Activated T-helper 17 cell treated with anti-CD3 and anti-CD28 coated beads, Interleukin-2, amount 50 U/mL, for 72 hours (primary cell): ENCODE data around the gene RGS7. TPM values are rescaled to one million over a fixed set of nuclear protein-coding genes. Genes with fewer than 3 reads are reported as not detected.
"Not testable (repeated sequence)": the region's sequence is repeated elsewhere in the genome, so short reads cannot be mapped to it uniquely, and the experiment has no call there.

Source experiments
- ATAC-seq: fragments of 150-1000 bp; cut with Tn5 transposase; replicated peaks from 2 replicates; pipeline ENCODE4 v1.10.0; 2021; ENCODE audit warnings: mild to moderate bottlenecking, moderate library complexity
- H3K27ac Mint-ChIP-seq: one replicate; pipeline ENCODE4 v1.8.0; 2022; ENCODE audit warnings: mixed read lengths
- H3K27me3 Mint-ChIP-seq: one replicate; pipeline ENCODE4 v1.8.0; 2022; ENCODE audit warnings: mixed read lengths
- H3K36me3 Mint-ChIP-seq: one replicate; pipeline ENCODE4 v1.8.0; 2022; ENCODE audit warnings: low read depth, mild to moderate bottlenecking, mixed read lengths
- H3K4me1 Mint-ChIP-seq: one replicate; pipeline ENCODE4 v1.8.0; 2022; ENCODE audit warnings: mixed read lengths
- H3K4me3 Mint-ChIP-seq: one replicate; pipeline ENCODE4 v1.8.0; 2022; ENCODE audit warnings: mild to moderate bottlenecking, mixed read lengths
- H3K9me3 Mint-ChIP-seq: one replicate; pipeline ENCODE4 v1.8.0; 2022; ENCODE audit warnings: mixed read lengths
- total RNA-seq, 2 donors: library from RNA; stranded (reverse); gene quantifications; one replicate each; pipeline ENCODE4 v1.2.3, GENCODE V29; 2022

RGS7 gene
- total RNA-seq, 2 donors from 2014 or later: not detected

- H3K4me3 Mint-ChIP-seq: no peak overlapping the region
- no peaks in the 10 kb centered on the region for H3K36me3 Mint-ChIP-seq
- no peak overlapping the region for H3K27ac Mint-ChIP-seq
- H3K4me1 Mint-ChIP-seq: no peaks in the 10 kb centered on the region
- no peaks in the 10 kb centered on the region for H3K9me3 Mint-ChIP-seq
- H3K27me3 Mint-ChIP-seq: peaks cover 8% of the 10 kb centered on the region
- no peak for ATAC-seq
These were observed 451.7 kb downstream of the RGS7 start for GRCh38 chr1:240905225-240905765.

GRCh38 chr1:240895424-240895823 is 461.6 kb downstream of the RGS7 start:
- H3K36me3 Mint-ChIP-seq, H3K4me3 Mint-ChIP-seq, H3K27ac Mint-ChIP-seq, H3K9me3 Mint-ChIP-seq, H3K27me3 Mint-ChIP-seq, H3K4me1 Mint-ChIP-seq, ATAC-seq: not testable (repeated sequence)

DNA sequence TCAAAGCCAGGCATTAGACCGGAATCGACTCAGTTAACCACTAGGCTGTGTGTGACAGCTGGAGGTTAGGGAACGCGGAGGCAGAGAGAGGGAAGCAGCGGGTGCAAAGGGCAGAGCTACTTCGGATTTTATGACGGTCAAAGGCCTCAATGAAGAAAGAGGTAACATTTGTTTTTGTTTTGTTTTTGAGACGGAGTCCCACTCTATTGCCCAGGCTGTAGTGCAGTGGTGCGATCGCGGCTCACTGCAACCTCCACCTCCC is 468.3 kb downstream of the RGS7 start:
- Mint-ChIP-seq H3K9me3 (peaks cover 3% of the 10 kb centered on the region), H3K36me3 (no peaks in the 10 kb centered on the region), H3K27me3 (no peaks in the 10 kb centered on the region), H3K4me3 (no peak overlapping the region), H3K4me1 (no peaks in the 10 kb centered on the region), H3K27ac (no peak overlapping the region)
- no peak for ATAC-seq

DNA sequence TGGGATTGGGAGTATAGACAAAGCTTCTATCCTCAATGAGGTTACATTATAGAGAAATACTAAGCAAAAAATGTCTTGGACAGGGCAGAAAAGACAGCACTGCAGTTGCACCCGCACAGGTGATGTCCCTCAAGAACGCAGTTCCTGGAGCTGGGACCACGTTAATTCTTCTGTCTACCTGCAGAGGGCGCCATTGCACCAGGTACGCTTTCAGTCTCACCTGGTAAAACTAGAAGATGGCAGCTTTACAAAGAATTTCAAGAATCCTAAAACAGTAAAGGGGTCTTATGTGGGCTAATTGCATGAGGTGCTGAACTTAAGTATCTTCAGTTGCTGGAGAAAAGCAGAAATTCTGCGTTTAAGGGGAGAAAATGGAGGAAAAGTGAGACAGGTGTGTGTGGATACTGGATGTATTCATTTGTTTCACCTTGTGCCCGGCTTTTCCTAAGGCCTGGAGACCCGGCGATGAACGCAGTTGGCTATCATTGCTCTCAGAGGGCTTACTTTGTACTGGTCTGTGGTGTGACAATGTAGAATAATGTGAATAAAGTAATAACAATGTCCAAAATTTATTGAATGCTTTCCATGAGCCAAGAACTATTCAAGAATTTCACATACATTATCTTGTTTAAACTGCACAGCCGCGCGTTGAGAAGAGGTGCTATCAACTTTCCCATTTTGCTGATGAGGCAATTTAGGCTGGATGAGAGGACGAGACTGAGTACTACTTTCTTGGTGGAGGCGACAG is 468.8 kb downstream of the RGS7 start:
- H3K9me3 Mint-ChIP-seq: peaks cover 3% of the 10 kb centered on the region
- H3K4me1 Mint-ChIP-seq: no peaks in the 10 kb centered on the region
- H3K27me3 Mint-ChIP-seq: no peaks in the 10 kb centered on the region
- no peak overlapping the region for H3K4me3 Mint-ChIP-seq
- ATAC-seq: no peak
- no peaks in the 10 kb centered on the region for H3K36me3 Mint-ChIP-seq
- H3K27ac Mint-ChIP-seq: no peak overlapping the region

DNA sequence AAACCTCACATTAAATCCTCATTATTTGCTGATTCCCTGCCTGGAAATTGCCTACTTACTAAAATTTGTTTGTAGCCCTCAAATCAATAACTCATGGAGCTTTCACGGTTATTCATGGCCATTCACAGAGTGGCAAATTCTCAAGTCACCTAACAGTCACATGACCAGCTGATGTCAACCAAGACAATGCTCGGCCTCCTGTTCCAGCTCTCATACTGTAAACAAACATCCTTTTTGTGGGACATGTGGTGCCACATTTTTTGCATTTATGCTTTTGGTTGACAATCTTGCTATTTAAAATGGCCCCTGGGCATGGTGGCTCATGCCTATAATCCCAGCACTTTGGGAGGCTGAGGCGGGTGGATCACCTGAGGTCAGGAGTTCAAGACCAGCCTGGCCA is 473.5 kb downstream of the RGS7 start:
- peaks cover under 1% of the 10 kb centered on the region for H3K9me3 Mint-ChIP-seq
- ATAC-seq: no peak
- H3K36me3 Mint-ChIP-seq: no peaks in the 10 kb centered on the region
- H3K4me3 Mint-ChIP-seq: no peak overlapping the region
- H3K27me3 Mint-ChIP-seq: no peaks in the 10 kb centered on the region
- no peak overlapping the region for H3K27ac Mint-ChIP-seq
- no peaks in the 10 kb centered on the region for H3K4me1 Mint-ChIP-seq

- H3K27ac Mint-ChIP-seq, H3K36me3 Mint-ChIP-seq, H3K27me3 Mint-ChIP-seq, H3K9me3 Mint-ChIP-seq, H3K4me3 Mint-ChIP-seq, ATAC-seq, H3K4me1 Mint-ChIP-seq: not testable (repeated sequence)
These were observed 474.2 kb downstream of the RGS7 start for GRCh38 chr1:240882656-240883308.

GRCh38 chr1:240878631-240879030 is 478.4 kb downstream of the RGS7 start:
- Mint-ChIP-seq H3K36me3 (no peaks in the 10 kb centered on the region), H3K27me3 (peaks cover 3% of the 10 kb centered on the region), H3K9me3 (no peaks in the 10 kb centered on the region), H3K4me1 (no peaks in the 10 kb centered on the region), H3K4me3 (no peak overlapping the region), H3K27ac (no peak overlapping the region)
- ATAC-seq: no peak

GRCh38 chr1:240877605-240878004 is 479.4 kb downstream of the RGS7 start:
- Mint-ChIP-seq H3K4me3 (no peak overlapping the region), H3K36me3 (no peaks in the 10 kb centered on the region), H3K9me3 (no peaks in the 10 kb centered on the region), H3K27me3 (peaks cover 3% of the 10 kb centered on the region), H3K27ac (no peak overlapping the region), H3K4me1 (no peaks in the 10 kb centered on the region)
- ATAC-seq: no peak

DNA sequence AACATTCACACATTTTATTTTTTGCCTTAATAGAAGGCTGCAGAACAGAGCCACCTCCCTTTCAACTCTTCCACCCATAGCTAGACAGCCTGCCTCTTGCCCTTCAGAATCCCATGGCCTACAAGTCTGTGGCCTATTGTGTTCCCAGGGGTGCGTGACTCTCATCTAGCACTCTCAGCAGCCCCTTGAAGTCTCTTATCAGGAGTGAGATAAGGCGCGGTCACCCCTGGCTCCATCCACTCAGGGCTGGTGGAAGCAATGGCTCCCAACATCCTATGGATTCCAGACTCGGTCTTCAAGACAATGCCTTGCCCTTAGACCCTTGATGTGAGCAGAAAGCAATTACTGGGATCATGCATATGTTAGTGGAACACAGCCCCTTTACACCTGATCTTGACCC is 480.9 kb downstream of the RGS7 start:
- Mint-ChIP-seq H3K27me3 (peaks cover 3% of the 10 kb centered on the region), H3K4me1 (no peaks in the 10 kb centered on the region), H3K36me3 (no peaks in the 10 kb centered on the region), H3K9me3 (no peaks in the 10 kb centered on the region), H3K4me3 (no peak overlapping the region), H3K27ac (no peak overlapping the region)
- ATAC-seq: no peak

DNA sequence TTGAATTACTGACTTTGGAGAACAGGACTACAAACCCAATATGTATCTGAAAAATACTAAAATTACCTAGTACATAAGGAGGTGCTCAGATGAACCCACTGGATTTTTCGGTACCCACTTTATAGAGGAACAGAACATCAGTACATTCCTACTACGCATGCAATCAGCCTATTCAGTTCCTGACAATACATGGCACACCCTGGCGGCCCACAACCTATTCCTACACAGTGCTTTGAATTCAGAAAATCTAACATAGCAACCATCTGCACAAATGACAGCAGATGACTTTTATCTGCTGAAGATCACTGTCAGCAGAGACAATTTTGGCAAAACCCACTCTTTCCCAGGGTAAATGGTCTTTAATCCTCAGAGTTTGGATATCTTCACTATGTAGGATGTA is 487.9 kb downstream of the RGS7 start:
- Mint-ChIP-seq H3K4me3 (no peak overlapping the region), H3K9me3 (no peaks in the 10 kb centered on the region), H3K36me3 (no peaks in the 10 kb centered on the region), H3K27me3 (no peaks in the 10 kb centered on the region), H3K4me1 (no peaks in the 10 kb centered on the region), H3K27ac (no peak overlapping the region)
- ATAC-seq: no peak

DNA sequence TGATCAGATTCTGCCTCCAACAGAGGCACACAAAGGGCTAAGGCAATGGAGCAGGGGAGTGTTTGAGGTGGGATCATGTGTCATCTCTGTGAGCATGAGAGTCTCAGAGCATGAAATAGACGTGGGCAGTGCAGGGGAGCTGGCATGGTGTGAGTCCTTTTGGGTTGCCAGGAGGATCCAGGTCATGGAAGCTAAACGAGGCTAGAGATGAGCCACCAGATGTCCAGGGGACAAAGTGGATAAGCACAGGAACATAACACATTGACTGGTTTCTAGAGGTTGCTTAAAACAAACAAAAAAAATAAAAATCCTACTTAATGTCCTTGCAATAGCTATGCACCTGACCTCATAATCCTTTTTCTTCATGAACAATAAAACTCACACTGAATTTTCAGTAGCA is 490.3 kb downstream of the RGS7 start:
- Mint-ChIP-seq H3K36me3 (no peaks in the 10 kb centered on the region), H3K9me3 (no peaks in the 10 kb centered on the region), H3K4me3 (no peak overlapping the region), H3K27me3 (no peaks in the 10 kb centered on the region), H3K27ac (no peak overlapping the region), H3K4me1 (no peaks in the 10 kb centered on the region)
- no peak for ATAC-seq

DNA sequence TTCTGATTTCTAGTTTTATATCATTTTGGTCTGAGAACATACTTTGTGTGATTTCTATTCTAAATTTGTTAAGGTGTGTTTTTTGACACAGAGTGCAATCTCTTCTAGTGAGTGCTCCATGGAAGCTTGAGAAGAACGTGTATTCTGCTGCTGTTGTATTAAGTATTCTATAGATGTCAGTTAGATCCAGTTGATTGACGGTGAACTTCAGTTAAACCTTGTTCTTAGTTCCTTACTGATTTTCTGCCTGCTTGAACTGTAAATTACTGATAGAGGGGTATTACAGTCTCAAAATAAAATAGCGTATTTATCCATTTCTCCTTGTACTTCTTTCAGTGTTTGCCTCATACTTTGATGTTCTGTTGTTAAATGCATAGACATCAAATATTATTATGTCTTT is 497.0 kb downstream of the RGS7 start:
- H3K9me3 Mint-ChIP-seq: no peaks in the 10 kb centered on the region
- H3K4me1 Mint-ChIP-seq: no peaks in the 10 kb centered on the region
- no peak overlapping the region for H3K27ac Mint-ChIP-seq
- no peaks in the 10 kb centered on the region for H3K36me3 Mint-ChIP-seq
- H3K4me3 Mint-ChIP-seq: no peak overlapping the region
- peaks cover 4% of the 10 kb centered on the region for H3K27me3 Mint-ChIP-seq
- no peak for ATAC-seq

DNA sequence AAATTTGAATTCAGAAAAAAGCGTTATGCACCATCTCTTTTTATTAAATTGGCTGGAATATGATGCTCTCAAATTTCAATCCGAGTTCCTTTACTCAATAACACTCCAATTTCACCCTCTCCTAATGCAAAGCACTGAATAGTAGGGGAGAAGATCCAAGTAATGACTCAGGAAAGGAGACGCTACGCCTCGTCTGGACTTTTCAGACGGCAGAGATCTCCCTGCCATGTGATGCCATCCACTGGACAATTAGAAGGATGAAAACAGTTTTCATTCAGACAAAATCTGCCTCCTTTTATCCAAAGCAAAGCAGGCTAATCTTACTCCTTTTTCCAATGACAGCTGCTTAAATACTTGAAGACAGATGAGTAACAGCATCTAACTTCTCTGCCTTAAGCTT is 502.6 kb downstream of the RGS7 start:
- no peak overlapping the region for H3K27ac Mint-ChIP-seq
- H3K4me1 Mint-ChIP-seq: no peaks in the 10 kb centered on the region
- H3K9me3 Mint-ChIP-seq: peaks cover 7% of the 10 kb centered on the region
- no peak for ATAC-seq
- H3K4me3 Mint-ChIP-seq: no peak overlapping the region
- H3K27me3 Mint-ChIP-seq: no peaks in the 10 kb centered on the region
- no peaks in the 10 kb centered on the region for H3K36me3 Mint-ChIP-seq

GRCh38 chr1:240847325-240847724 is 509.7 kb downstream of the RGS7 start:
- no peaks in the 10 kb centered on the region for H3K36me3 Mint-ChIP-seq
- peaks cover 7% of the 10 kb centered on the region for H3K9me3 Mint-ChIP-seq
- no peak overlapping the region for H3K4me3 Mint-ChIP-seq
- no peaks in the 10 kb centered on the region for H3K4me1 Mint-ChIP-seq
- peaks cover 9% of the 10 kb centered on the region for H3K27me3 Mint-ChIP-seq
- H3K27ac Mint-ChIP-seq: no peak overlapping the region
- no peak for ATAC-seq

DNA sequence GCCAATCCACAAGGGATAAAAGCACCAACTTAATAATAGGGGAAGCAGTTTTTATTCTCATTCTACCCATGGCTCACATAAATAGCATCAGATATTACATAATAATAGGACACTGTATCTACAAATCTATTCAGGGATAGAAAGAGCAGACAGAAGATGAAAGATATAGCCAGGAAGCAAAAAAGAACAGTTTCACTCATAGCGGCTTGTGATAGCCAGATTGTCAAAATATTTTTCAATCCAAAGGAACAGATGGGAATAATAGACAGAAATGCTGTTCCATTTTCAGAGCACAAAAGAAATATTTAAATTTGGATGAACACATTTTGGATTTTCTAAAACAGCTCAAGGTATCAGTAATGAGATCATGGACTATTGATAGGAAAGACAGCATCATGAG is 512.5 kb downstream of the RGS7 start:
- Mint-ChIP-seq H3K4me3 (no peak overlapping the region), H3K27me3 (peaks cover 12% of the 10 kb centered on the region), H3K4me1 (no peaks in the 10 kb centered on the region), H3K36me3 (no peaks in the 10 kb centered on the region), H3K9me3 (no peaks in the 10 kb centered on the region), H3K27ac (no peak overlapping the region)
- no peak for ATAC-seq
